ENCODE measurements around the gene EID3. TPM values are rescaled to one million over a fixed set of nuclear protein-coding genes. Genes with fewer than 3 reads are reported as not detected.

The EID3 gene
- total and polyA plus RNA-seq, 2 experiments from 2014 or later: 3.3 to 3.4 TPM

GRCh38 chr12:104290320-104290719 lies 13.2 kb upstream of the EID3 start (continued):
- TF ChIP-seq REST (IDR thresholded peaks at IDR 0.05; ENCODE audit: unreplicated experiment) (no peak), POLR2AphosphoS5 (IDR thresholded peaks at IDR 0.05; ENCODE audit: low read depth) (no peak), EZH2phosphoT487 (IDR thresholded peaks at IDR 0.05; ENCODE audit: unreplicated experiment) (no peak), STAT1 (IDR thresholded peaks at IDR 0.05; ENCODE audit: unreplicated experiment) (no peak), ZNF331 (CRISPR knock-in tag; IDR thresholded peaks at IDR 0.05; ENCODE audit: low read depth) (no peak), JUNB (IDR thresholded peaks at IDR 0.05; ENCODE audit: unreplicated experiment) (no peak), ZNF462 (CRISPR knock-in tag; IDR thresholded peaks at IDR 0.05) (no peak), NANOG (IDR thresholded peaks at IDR 0.05; ENCODE audit: borderline replicate concordance) (no peak)

Data from GM23338 (cell line).